Stomach smooth muscle (tissue), 2 donors: ENCODE data around the gene ZBTB8B.
"Not testable (repeated sequence)": the region's sequence is repeated elsewhere in the genome, so short reads cannot be mapped to it uniquely, and the experiment has no call there.

Source experiments
- H3K27ac ChIP-seq: one replicate; pipeline ENCODE4 v1.7.0; 2013; ENCODE audit warnings: mild to moderate bottlenecking, low read length, inconsistent platforms
- H3K27me3 ChIP-seq, 2 donors: one replicate each; pipeline ENCODE4 v1.7.0; 2013; ENCODE audit warnings: low read length in 2 of 2; ENCODE audit not compliant: insufficient read depth in 2 of 2, control insufficient read depth in 1 of 2
- H3K36me3 ChIP-seq, 2 donors: one replicate each; pipeline ENCODE4 v1.7.0; 2013; ENCODE audit warnings: low read length in 2 of 2; ENCODE audit not compliant: control insufficient read depth in 2 of 2, insufficient read depth in 2 of 2
- H3K4me1 ChIP-seq: one replicate; pipeline ENCODE4 v1.7.0; 2013; ENCODE audit warnings: low read length; ENCODE audit not compliant: control insufficient read depth, insufficient read depth
- H3K4me3 ChIP-seq, 2 donors: one replicate each; pipeline ENCODE4 v1.7.0; 2013; ENCODE audit warnings: low read length in 2 of 2
- H3K9ac ChIP-seq, 2 donors: one replicate each; pipeline ENCODE4 v1.7.0; 2013; ENCODE audit warnings: low read length in 2 of 2, mild to moderate bottlenecking in 1 of 2
- H3K9me3 ChIP-seq, 2 donors: one replicate each; pipeline ENCODE4 v1.7.0; 2013; ENCODE audit warnings: low read length in 2 of 2; ENCODE audit not compliant: control insufficient read depth in 2 of 2
- donor health status: healthy.
- donor health status: Pancreatic carcinoma.

Gene ZBTB8B

DNA sequence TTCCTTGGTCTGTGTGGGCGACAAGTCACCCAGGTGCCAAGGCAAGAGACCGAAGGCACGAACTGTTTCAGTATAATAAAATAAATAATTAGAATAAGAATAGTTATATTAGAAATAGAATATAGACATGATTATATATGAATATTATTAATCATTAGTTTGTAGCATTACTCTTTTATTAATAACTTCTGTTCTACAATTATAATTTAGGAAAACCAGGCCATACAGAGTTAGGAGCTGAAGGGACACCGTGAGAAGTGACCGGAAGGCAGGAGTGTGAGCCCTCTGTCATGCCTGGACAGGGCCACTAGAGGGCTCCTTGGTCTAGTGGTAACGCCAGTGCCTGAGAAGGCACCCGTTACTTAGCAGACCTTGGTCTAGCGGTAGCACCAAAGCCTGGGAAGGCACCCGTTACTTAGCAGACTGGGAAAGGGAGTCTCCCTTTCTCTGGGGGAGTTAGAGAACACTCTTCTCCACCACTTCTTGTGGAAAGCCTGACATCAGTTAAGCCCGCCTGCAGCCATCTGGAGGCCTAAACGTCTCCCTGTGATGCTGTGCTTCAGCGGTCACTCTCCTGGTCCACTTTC, 16.6 kb upstream of the ZBTB8B start:
- H3K9me3 ChIP-seq, H3K36me3 ChIP-seq, H3K9ac ChIP-seq, H3K4me1 ChIP-seq, H3K27me3 ChIP-seq, H3K27ac ChIP-seq: not testable (repeated sequence)
- H3K4me3 ChIP-seq, result peak overlapping the region; percentile 40 to 68

DNA sequence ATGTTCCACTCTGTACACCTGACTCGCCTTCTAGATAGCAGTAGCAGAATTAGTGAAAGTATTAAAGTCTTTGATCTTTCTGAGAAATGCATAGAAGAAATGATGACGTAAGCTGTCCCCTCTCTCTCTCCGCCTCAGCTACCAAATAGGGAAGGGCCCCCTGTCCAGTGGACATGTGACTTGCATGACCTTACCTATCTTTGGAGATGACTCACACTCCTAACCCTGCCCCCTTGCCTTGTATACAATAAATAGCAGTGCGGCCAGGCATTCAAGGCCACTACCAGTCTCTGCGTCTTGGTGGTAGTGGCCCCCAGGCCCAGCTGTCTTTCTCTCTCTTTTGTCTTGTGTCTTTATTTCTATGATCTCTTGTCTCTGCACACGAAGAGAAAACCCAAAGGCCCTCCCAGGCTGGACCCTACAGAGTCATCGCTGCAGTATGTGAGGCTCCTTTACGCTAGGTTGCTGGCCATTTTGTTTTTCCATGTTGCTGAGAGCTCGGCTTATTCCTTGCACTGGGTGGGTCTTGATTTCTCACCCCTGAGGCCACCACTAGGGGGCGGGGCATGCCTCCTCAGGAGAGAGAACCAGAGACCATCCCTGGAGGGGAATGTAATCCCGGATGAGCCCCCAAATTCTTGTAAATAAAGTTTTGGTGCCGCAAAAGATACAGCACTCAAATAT, 16.0 kb upstream of the ZBTB8B start:
- Histone ChIP-seq H3K9ac (no peak overlapping the region), H3K9me3 (no peaks in the 10 kb centered on the region), H3K36me3 (no peaks in the 10 kb centered on the region), H3K27me3 (no peaks in the 10 kb centered on the region), H3K4me3 (peak overlapping the region in 1 of 2 donors; percentile 29), H3K4me1 (peaks cover 4% of the 10 kb centered on the region), H3K27ac (no peak overlapping the region)

DNA sequence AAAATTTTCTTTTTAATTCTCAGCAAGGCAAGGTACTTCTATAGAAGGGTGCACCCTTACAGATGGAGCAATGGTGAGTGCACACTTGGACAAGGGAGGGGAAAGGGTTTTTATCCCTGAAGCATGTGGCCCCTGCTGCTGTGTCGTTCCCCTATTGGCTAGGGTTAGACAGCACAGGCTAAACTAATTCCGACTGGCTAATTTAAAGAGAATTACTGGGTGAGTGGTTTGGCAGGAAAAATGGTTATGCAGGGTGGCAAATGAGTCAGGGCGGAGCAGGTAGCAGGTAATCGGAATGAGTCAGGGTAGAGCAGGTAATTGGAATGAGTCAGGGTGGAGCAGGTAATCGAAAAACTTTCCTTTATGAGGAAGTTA, 15.4 kb upstream of the ZBTB8B start:
- not testable (repeated sequence) for H3K4me3 ChIP-seq, H3K27me3 ChIP-seq, H3K4me1 ChIP-seq, H3K27ac ChIP-seq, H3K36me3 ChIP-seq, H3K9ac ChIP-seq, H3K9me3 ChIP-seq

DNA sequence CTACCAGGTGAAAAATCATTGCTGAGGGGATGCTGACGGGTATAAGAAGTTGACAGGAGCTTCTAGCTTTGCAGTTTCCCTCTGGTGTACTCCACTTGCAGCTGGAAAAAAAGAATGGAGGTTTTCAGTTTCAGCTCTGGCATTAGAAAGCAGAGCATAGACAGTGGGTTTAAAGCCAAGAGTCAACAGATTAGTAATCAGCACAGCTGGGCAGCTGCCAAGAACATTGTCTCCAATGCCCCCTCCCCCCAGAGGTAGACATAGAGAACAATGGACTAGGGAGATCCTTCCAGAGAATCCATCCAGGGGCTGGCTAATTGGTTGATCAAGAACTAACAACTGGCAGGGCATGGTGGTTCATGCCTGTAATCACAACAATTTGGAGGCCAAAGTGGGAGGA, 10.1 kb upstream of the ZBTB8B start:
- Histone ChIP-seq H3K36me3 (no peaks in the 10 kb centered on the region), H3K27me3 (no peaks in the 10 kb centered on the region), H3K4me1 (no peaks in the 10 kb centered on the region), H3K9me3 (peaks cover 5 to 13% of the 10 kb centered on the region in 2 donors), H3K4me3 (no peak overlapping the region), H3K9ac (no peak overlapping the region), H3K27ac (no peak overlapping the region)

DNA sequence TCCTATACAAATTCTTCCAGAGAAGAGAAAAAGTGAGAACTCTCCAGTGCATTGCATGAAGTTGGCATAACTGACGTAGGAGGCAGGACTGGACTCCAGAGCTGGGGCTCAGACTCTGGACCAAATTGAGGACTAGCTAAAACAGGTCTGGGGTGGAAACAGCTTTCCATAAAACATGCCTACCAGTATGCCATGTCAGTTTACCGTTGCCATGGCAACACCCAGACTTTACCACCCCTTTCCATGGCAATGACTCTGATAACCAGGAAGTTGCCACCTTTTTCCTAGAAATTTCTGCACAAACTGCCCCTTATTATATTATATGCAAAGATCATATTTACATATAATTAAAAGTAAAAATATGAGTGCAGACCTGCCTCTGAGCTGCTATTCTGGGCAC, 8.9 kb upstream of the ZBTB8B start:
- H3K27me3 ChIP-seq, result no peaks in the 10 kb centered on the region
- peaks cover 5 to 13% of the 10 kb centered on the region in 2 donors for H3K9me3 ChIP-seq
- H3K27ac ChIP-seq, result no peak overlapping the region
- H3K4me3 ChIP-seq, result no peak overlapping the region
- H3K4me1 ChIP-seq, result no peaks in the 10 kb centered on the region
- H3K9ac ChIP-seq, result no peak overlapping the region
- H3K36me3 ChIP-seq, result no peaks in the 10 kb centered on the region

DNA sequence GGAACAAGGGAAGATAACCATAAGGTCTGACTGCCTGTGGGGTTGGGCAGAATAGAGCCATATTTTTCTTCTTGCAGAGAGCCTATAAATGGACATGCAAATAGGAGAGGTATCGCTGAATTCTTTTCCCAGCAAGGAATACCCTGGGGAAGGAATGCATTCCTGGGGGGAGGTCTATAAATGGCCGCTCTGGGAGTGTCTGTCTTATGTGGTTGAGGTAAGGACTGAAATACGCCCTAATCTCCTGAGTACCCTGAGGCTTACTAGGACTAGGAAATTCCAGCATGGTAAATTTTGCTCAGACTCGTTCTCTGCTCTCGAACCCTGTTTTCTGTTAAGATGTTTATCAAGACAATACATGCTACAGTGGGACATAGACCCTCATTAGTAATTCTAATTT, 6.1 kb upstream of the ZBTB8B start:
- H3K4me3 ChIP-seq, H3K4me1 ChIP-seq, H3K27ac ChIP-seq, H3K9ac ChIP-seq, H3K27me3 ChIP-seq, H3K36me3 ChIP-seq: not testable (repeated sequence)
- H3K9me3 ChIP-seq, result peaks cover 5 to 13% of the 10 kb centered on the region in 2 donors

DNA sequence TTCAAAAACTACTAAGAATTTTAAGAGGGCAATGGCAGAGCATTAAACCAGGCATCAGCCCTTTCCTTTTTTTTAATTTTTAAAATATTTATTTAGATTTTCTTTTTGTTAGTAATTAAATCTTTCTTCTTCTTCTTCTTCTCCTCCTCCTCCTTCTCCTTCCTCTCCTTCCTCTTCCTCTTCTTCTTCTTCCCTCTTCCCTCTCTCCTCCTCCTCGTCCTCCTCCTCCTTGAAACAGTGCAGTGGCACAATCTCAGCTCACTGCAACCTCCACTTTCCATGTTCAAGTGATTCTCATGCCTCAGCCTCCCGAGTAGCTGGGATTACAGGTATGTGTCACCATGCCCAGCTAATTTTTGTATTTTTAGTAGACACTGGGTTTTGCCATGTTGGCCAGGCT, 1.9 kb upstream of the ZBTB8B start:
- not testable (repeated sequence) for H3K36me3 ChIP-seq, H3K4me3 ChIP-seq, H3K9ac ChIP-seq, H3K27ac ChIP-seq
- peaks cover 5 to 13% of the 10 kb centered on the region in 2 donors for H3K9me3 ChIP-seq
- H3K27me3 ChIP-seq, result peaks cover 18 to 29% of the 10 kb centered on the region in 2 donors
- peaks cover 14% of the 10 kb centered on the region for H3K4me1 ChIP-seq

DNA sequence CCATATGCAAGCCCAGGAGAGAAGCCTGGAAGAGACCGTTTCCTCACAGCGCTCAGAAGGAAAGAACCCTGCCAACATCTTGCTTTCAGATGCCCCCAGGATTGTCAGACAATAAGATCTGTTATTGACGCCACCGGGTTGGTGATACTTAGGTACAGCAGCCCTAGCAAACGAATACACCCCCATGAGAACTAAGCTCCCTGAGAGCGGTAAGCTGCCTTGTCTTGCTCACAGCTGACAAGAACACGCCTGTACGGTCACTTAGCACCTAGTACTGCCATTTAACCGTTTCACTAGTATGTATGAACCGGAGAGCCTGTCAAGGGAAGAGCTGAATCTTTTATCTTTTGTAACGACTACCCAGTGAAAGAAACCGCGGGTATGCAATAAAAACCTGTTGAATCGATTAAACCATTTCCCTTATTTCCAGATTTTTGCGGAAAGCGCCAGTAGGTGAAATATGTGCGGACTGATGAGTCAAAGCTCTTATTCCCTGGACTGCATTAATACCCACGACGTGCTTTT, 619 bp upstream of the ZBTB8B start:
- Histone ChIP-seq H3K27me3 (peaks cover 18 to 35% of the 10 kb centered on the region in 2 donors), H3K36me3 (no peaks in the 10 kb centered on the region), H3K4me1 (peaks cover 14% of the 10 kb centered on the region), H3K27ac (no peak overlapping the region), H3K9ac (peak overlapping the region in 1 of 2 donors; percentile 6), H3K4me3 (peak overlapping the region; percentile 74 to 85), H3K9me3 (peaks cover 0 to 4% of the 10 kb centered on the region in 2 donors)

DNA sequence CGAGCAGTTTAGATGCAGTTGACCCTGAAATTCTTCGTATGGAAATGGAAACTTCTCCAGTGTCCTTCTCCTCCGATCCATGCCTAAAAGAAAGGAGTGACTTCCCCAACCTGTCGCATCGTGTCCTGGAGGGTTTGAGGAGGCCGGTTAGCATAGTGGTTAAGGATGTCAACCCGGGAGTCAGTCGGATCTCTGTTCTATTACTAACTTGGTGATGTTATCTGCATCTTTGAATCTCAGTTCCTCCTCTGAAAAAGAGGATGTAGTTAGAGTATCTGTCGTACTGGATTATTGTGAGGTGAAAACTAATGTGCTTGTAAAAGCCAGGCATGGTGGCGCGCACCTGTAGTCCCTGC, 684 bp downstream of the ZBTB8B start:
- no peaks in the 10 kb centered on the region for H3K9me3 ChIP-seq
- H3K4me3 ChIP-seq, result peak overlapping the region in 1 of 2 donors; percentile 74
- H3K27me3 ChIP-seq, result peaks cover 18 to 36% of the 10 kb centered on the region in 2 donors
- H3K4me1 ChIP-seq, result peaks cover 14% of the 10 kb centered on the region
- no peak overlapping the region for H3K9ac ChIP-seq
- no peak overlapping the region for H3K27ac ChIP-seq
- no peaks in the 10 kb centered on the region for H3K36me3 ChIP-seq

DNA sequence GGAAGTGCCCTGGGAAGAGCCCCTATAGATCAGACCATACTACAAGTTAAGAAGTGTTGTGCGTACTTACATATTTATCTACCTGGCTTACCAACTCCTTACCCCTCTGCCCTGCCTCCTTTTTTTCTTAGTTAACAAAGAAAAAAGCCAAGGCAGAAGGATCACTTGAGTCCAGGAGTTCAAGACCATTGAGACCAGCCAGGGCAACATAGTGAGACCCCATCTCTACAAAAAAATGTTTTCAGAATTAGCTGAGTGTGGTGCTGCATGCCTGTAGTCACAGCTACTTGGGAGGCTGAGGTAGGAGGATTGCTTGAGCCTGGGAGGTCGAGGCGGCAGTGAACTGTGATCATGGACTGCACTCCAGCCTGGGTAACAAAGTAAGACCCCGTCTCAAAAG, 1.9 kb downstream of the ZBTB8B start:
- no peaks in the 10 kb centered on the region for H3K9me3 ChIP-seq
- no peak overlapping the region for H3K9ac ChIP-seq
- no peaks in the 10 kb centered on the region for H3K36me3 ChIP-seq
- no peak overlapping the region for H3K4me3 ChIP-seq
- peaks cover 14% of the 10 kb centered on the region for H3K4me1 ChIP-seq
- peaks cover 18 to 44% of the 10 kb centered on the region in 2 donors for H3K27me3 ChIP-seq
- no peak overlapping the region for H3K27ac ChIP-seq

DNA sequence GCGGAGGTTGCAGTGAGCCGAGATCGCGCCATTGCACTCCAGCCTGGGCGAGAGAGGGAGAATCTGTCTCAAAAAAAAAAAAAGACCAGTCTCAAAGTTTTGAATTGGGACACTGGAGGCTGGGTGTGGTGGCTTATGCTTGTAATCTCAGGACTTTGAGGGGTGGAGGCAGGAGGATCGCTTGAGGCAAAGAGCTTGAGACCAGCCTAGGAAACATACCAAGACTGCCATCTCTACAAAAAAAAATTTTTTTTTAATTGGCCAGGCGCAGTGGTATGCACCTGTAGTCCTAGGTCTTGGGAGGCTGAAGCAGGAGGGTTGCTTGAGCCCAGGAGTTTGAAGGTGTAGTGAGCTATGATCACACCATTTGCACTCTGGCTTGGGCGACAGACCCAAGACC, 3.9 kb downstream of the ZBTB8B start:
- Histone ChIP-seq H3K27ac (no peak overlapping the region), H3K9me3 (no peaks in the 10 kb centered on the region), H3K36me3 (no peaks in the 10 kb centered on the region), H3K4me3 (no peak overlapping the region), H3K4me1 (peaks cover 14% of the 10 kb centered on the region), H3K9ac (no peak overlapping the region), H3K27me3 (peaks cover 18 to 44% of the 10 kb centered on the region in 2 donors)
